Fibroblast of pulmonary artery (primary cell): Measurements from ENCODE around the gene INF2.
"Not testable (repeated sequence)": the region's sequence is repeated elsewhere in the genome, so short reads cannot be mapped to it uniquely, and the experiment has no call there.

Source experiments
- DNase-seq: peaks from one replicate; pipeline ENCODE4 v3.0.0-alpha.2; 2010; ENCODE audit warnings: low read depth
- H3K4me3 ChIP-seq: replicated peaks from 2 replicates; pipeline ENCODE4 v1.5.1; 2011; ENCODE audit warnings: low read depth, mild to moderate bottlenecking, control low read depth, low read length, moderate library complexity
- TF ChIP-seq, protein P1 (sequence below): IDR thresholded peaks from 2 replicates; pipeline ENCODE4 v1.5.1; 2011; ENCODE audit warnings: mild to moderate bottlenecking, control low read depth, low read length, inconsistent platforms; ENCODE audit errors: missing control alignments

The INF2 gene

DNA sequence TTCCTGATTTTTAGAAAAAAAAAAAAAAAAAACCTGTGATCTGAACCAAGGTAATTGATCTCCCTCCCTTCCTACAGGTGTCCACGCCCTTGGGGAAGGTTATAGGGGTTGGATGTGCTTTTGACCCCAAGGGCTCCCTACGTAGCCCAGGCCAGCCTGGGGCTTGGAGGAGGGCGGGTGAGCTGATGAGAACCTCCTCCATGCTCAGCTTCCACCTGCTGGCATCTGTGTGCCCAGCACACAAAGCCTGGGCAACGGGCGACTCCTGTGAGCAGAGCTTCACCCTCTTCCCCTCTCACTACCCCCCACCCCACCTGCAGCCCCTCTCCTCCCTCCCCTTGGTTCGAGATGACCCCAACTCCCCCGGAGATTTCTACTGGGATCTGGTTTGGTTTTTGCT, 25.3 kb upstream of the INF2 start:
- no peak for DNase-seq
- H3K4me3 ChIP-seq = no peak overlapping the region
- TF ChIP-seq, protein P1, sequence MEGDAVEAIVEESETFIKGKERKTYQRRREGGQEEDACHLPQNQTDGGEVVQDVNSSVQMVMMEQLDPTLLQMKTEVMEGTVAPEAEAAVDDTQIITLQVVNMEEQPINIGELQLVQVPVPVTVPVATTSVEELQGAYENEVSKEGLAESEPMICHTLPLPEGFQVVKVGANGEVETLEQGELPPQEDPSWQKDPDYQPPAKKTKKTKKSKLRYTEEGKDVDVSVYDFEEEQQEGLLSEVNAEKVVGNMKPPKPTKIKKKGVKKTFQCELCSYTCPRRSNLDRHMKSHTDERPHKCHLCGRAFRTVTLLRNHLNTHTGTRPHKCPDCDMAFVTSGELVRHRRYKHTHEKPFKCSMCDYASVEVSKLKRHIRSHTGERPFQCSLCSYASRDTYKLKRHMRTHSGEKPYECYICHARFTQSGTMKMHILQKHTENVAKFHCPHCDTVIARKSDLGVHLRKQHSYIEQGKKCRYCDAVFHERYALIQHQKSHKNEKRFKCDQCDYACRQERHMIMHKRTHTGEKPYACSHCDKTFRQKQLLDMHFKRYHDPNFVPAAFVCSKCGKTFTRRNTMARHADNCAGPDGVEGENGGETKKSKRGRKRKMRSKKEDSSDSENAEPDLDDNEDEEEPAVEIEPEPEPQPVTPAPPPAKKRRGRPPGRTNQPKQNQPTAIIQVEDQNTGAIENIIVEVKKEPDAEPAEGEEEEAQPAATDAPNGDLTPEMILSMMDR = no peak

DNA sequence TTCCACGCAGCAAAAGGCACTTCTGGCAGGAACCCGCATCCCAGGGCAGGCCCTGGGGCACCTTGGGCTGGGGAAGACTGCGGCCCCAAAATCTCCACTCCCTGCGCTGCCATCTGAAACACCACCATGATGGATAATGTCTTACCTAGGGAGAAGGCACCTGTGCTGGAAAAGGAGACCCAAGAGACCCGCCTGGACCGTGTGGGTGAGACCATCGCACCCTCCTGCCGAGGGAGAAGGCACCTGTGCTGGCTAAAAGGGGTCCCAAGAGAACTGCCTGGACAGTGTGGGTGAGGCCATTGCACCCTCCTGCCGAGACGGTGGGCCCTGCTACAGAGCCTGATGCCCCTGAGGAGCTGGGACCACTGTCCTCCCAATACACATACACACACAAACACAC, 24.8 kb upstream of the INF2 start:
- TF ChIP-seq, protein P1 = no peak
- DNase-seq = no peak
- H3K4me3 ChIP-seq = no peak overlapping the region

DNA sequence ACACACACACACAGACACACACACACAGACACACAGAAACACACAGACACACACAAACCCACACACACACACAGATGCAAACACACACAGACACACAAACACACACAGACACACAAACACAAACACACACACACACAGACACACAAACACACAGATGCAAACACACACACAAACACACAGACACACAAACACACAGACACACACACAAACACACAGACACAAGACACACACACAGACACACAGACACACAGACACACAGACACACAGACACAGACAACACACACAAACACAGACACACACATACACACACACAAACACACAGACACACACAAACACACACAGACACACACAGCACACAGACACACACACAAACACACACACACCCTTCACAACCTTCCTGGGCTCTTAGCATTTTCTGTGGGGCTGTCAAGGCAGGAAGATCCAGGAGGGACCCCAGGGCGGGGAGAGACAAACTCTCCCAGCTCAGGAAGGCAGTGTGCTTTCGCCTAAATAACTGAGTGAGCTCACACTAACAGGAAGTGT, 24.2 kb upstream of the INF2 start:
- peak; percentile 41 for DNase-seq
- no peak overlapping the region for H3K4me3 ChIP-seq
- TF ChIP-seq, protein P1 = no peak

DNA sequence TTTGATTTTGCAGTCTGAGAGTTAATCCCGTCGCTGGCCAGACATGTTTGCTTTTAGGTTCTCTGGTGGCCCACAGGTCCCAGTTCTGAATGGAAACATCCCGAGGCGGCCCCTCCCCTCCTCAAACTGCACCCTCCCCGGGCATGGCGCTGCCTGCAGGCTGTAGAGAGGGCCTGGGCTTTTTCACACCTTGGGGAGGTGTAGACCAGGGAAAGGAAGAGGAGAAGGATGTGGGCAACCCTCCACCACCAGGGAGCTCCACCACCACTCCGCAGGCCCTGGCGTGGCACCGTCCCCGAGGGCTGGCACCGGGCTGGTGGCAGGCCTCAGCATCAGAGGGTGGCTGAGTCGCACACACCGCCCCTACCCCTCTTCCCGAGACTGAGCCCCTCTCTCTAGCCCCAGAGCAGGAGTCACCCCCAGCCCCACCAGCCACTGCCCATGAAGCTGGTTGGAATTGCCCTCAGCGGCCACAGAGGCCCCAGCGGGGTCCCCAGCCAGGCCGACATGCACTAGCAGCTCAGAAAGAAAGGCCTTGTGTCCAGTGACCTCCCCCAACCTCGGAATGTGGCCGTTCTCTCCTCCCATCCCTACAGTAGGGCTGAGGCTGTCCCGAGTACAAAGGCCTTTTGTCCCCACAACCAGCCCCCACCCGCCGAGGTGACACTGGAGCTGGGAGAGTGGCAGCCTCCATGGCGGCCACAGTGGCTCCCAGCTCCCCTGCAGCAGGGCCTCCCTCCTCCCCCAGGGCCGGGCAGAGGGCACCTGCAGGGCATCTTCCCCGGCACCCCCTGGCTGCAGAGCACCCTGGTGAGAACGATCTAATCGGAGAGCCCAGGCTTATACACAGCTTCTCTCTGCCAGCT, 23.5 kb upstream of the INF2 start:
- no peak for DNase-seq
- TF ChIP-seq, protein P1 = peak; percentile 18
- no peak overlapping the region for H3K4me3 ChIP-seq

DNA sequence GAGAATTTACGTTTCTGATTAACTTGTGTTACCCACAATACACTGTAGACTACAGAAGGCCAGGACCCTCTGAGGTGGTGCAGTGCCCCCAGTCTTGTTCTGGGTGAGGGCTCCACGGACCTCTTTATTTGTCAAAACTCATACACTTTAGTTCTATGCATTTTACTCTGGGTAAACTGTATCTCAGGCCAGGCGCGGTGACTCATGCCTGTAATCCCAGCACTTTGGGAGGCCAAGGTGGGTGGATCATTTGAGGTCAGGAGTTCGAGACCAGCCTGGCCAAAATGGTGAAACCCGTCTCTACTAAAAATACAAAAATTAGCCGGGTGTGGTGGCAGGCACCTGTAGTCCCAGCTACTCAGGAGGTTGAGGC, 22.9 kb upstream of the INF2 start:
- not testable (repeated sequence) for H3K4me3 ChIP-seq, DNase-seq

DNA sequence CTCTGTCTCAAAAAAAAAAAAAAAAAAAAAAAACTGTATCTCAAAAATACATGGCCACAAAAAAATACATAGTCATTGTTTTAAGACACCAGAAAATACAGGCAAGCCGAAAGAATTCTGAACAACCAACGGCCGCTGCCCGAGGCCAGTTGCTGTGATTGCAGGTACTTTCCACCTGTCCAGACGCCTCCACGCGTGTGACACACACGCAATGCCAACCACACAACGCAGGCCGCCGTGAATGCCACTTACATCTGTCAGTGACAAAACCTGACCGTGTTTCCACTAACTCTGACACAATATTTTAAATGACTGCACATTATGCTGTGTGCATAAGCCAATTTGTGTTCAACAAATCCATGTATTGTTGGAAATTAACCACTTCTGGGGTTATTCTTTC, 22.4 kb upstream of the INF2 start:
- no peak for DNase-seq
- TF ChIP-seq, protein P1 = no peak
- no peak overlapping the region for H3K4me3 ChIP-seq

DNA sequence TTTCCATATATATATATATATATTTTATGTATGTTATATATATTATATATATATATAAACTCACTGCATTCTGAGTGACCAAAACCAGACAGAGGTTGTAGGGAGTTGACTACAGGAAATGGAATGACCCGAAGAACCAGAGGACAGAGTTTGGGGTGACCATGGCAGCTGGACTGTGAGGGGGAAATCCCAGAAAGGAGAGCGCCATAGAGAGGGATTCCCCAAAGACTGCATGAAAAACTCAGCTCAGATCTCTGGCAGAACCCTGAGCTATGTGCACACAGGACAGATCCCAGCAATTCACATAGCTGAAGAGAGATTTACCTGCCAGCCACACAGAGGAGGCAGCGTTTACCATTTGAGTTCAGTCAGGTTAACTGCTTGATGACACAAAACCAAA, 19.7 kb upstream of the INF2 start:
- DNase-seq = no peak
- TF ChIP-seq, protein P1 = no peak
- H3K4me3 ChIP-seq = no peak overlapping the region

DNA sequence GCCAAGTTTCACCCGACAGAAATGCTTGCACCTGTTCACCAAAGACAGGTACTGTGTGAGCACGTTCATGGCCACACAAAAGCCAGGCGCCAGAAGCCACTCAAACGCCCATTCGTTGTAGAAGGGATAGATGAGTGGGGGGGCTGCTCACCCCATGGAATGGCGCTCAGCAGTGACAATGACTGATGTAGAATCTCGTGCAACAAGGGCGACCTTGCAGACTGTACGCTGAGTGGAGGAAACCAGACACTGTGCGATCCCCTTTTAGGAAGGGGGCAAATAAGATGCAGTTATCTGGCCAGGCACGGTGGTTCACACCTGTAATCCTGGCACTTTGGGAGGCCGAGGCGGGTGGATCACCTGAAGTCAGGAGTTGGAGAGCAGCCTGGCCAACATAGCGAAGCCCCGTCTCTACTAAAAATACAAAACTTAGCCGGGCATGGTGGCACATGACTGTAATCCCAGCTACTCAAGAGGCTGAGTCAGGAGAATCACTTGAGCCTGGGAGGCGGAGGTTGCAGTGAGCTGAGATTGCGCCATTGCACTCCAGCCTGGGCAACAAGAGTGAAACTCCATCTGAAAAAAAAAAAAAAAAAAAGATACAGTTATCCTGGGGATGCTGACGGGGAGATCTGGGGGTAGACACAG, 18.0 kb upstream of the INF2 start:
- H3K4me3 ChIP-seq, DNase-seq: not testable (repeated sequence)

DNA sequence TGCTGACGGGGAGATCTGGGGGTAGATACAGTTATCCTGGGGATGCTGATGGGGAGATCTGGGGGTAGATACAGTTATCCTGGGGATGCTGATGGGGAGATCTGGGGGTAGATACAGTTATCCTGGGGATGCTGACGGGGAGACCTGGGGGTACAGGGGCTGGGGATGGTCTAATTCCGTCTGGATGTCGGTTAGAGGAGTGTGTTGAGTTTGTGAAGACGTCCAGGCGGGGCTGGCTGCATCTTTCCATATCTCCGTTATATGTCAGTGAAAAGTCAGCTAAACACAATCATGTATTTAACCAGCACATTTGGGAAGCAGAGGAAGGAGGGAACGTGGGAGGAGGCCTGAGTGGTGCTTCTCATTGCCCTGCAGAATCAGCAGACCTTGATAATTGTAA, 17.3 kb upstream of the INF2 start:
- H3K4me3 ChIP-seq, DNase-seq: not testable (repeated sequence)
